HG03439 (cell line): ENCODE data around the gene GJB4.
"Not testable (repeated sequence)": the region's sequence is repeated elsewhere in the genome, so short reads cannot be mapped to it uniquely, and the experiment has no call there.

Source experiments
- ATAC-seq: cut with Tn5 transposase; IDR thresholded peaks from one replicate; pipeline ENCODE4 v1.9.1; 2021; ENCODE audit warnings: mild to moderate bottlenecking, moderate library complexity; ENCODE audit not compliant: unreplicated experiment

The GJB4 gene

DNA sequence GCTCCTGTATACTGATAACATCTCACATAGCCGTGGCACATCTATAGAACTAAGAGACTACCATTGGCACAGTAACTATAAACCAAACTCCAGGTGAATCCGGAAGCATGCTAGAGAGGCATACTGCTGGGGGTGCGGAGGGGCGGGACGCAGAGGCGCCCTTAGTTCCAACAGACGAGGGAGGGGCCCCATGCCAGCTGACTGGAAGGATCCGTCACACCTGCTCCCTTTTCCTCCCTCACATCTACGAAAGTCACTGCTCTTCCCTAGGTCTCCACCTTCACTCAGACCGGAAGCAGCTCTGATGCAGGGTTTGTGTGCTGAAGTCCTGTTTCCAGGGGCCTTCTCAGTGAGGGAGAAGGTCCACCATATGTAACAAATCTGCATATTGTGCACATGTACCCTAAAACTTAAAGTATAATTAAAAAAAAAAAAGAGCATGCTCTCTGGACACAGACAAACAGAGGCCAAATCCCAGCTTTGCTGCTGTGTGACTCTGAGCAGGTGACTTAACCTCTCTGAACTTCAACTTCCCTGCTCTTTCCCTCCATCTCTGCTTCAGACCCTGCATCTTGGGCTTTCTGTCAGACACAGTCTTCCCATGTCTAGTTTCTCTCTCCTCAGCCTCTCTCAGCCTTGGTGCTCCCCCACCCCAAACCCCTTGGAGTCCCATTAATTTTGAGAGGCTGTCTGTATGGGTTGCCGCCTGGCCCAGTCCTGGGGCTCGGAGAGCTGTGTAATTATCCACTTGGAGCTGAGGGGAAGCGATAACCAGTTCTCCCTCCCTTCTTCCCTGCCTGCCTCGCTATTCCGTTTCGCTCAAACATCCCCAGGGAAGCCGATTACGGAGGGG is 12.5 kb upstream of the GJB4 start:
- ATAC-seq = no peak

DNA sequence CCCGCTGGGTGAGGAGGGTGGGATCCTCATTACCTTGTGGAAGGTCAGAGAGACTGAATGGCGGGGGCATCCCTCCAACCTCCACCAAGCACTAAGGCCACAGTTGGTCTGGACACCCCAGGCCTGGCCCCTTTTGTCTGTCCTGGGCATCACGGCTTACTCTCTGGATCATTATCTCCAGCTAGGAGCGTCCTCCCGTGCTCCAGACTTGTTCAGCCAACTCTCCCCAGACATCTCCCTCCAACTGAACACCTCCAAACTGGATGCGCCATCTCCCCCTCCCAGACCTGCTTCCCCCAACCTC is 11.9 kb upstream of the GJB4 start:
- ATAC-seq = no peak

DNA sequence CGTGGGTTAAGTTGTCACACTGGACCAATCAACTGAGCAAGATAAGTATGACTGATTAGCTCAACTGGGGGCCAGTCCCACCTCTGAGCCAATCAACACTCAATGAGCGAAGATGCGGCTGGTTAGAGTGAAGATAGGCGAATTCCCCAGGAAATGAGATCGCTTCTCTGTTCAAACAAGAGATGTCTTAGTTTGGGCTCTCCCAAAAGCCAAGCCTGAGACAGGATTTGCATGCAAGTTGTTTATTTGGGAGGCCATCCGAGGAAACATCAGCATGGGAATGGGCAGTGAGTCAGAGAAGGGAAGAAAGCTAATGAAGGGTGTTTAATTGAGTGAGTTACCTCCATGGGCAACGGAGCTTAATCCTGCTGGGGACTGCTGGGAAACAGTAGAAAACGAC is 9.5 kb upstream of the GJB4 start:
- ATAC-seq = no peak

DNA sequence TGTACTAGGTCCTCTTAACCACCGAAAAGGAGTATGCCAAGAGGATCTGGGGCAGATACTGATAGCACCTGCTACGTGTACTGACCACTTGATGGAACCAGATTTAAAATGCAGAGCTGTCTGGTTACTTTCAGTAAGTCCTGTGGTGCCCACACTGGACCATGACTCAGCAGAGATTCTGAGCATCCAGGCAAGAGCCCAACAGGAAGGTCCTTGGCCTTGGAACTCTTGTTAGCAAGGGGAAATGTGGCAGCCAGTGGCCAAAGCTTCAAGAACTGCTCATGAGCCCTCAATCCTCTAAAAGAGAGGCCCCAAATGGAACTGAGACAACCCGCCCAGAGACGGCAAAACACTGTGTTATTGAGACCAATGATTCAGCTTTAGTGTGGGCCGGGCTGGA is 8.9 kb upstream of the GJB4 start:
- ATAC-seq = no peak

DNA sequence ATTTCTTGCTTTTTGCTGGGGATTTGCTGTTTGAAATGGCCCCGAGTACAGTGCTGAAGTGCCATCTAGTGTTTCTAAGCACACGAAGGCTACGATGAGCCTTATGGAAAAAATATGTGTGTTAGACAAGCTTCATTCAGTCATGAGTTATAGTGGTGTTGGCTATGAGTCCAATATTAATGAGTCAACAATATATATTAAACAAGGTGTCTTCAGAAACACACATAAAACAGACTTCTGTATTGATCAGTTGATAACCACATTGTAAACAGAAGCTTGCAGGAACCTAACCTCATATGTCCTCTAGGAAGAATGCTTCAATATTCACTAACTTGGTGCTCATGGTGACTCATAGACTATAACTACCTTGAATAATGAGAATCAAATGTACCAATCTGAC is 6.4 kb upstream of the GJB4 start:
- ATAC-seq = no peak

DNA sequence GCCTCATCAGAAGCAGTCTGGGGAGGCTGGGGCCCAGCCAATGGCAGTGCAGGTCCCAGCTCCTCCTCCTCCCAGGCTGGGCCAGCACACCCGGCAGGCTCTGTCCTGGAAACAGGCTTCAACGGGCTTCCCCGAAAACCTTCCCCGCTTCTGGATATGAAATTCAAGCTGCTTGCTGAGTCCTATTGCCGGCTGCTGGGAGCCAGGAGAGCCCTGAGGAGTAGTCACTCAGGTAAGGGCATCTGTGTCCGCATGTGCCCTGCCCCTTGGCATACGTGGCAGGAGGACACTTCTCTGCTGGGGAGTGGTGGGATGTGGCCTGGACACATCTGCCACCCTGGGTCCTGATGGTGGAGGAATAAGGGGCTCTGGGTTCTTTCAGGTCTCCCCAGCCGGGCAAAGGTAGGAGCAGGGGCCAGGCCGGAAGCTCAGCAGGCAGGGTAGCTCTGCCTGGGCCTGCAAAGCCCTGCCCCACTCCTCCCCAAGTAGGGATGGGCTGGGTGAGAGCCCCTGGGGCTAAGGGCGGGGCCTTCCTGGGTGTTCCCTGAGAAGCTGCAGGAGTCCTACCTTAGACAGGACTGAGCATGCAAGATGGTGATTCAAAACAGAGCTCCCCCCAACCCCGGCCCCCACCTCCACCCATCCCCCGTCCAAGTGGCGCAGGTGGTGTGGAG is 4.4 kb upstream of the GJB4 start, which contains the start of gene GJB5:
Gene GJB5, plus strand, starts transcription at position 84 of the 674 bp plus-strand sequence. CDS start 2,284 bp downstream, outside the sequence.
- ATAC-seq = no peak

DNA sequence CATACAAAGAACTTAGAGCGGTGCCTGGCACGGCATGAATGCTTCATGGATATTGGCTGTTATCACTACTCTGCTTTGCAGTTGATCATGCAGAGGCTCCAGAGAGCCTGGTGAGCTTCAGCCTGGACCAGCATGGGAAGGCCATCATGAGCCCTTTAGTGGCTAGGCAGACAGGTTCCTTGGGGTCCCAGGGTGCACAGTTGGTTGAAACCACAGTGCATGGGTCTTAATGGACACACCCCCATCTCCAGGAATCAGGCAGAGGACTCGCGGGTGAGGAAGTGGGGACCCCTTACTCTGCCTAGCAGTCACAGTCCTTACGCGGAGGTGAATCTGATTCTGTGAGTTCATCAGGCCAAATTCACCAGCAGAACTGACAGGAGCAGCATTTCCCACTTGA is 3.6 kb upstream of the GJB4 start:
- ATAC-seq = no peak

DNA sequence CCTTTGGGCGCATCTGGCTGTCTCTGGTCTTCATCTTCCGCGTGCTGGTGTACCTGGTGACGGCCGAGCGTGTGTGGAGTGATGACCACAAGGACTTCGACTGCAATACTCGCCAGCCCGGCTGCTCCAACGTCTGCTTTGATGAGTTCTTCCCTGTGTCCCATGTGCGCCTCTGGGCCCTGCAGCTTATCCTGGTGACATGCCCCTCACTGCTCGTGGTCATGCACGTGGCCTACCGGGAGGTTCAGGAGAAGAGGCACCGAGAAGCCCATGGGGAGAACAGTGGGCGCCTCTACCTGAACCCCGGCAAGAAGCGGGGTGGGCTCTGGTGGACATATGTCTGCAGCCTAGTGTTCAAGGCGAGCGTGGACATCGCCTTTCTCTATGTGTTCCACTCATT is 2.2 kb upstream of the GJB4 start:
- ATAC-seq = no peak

DNA sequence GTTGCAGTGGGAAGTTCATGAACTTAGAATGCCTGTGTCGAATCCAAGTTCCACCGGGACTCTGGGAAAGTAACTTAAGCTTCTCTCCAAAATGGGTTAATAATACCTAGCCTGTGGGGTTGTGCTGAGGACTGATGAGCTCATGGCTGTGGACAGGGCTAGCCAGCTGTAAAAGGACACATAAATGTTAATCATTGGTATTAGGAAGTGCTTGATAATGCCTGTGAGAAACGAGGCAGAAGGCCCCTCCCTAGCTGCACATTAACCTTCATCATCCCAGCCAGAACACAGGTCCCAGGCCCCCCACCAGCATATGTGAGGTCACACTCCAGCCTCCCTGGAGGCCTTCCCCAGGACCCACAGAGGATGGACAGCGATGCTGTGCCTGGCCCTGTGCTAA is 789 bp upstream of the GJB4 start:
- ATAC-seq = no peak

DNA sequence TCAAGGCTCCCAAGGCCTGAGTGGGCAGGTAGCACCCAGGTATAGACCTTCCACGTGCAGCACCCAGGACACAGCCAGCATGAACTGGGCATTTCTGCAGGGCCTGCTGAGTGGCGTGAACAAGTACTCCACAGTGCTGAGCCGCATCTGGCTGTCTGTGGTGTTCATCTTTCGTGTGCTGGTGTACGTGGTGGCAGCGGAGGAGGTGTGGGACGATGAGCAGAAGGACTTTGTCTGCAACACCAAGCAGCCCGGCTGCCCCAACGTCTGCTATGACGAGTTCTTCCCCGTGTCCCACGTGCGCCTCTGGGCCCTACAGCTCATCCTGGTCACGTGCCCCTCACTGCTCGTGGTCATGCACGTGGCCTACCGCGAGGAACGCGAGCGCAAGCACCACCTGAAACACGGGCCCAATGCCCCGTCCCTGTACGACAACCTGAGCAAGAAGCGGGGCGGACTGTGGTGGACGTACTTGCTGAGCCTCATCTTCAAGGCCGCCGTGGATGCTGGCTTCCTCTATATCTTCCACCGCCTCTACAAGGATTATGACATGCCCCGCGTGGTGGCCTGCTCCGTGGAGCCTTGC is 1.7 kb downstream of the GJB4 start:
- ATAC-seq = no peak

DNA sequence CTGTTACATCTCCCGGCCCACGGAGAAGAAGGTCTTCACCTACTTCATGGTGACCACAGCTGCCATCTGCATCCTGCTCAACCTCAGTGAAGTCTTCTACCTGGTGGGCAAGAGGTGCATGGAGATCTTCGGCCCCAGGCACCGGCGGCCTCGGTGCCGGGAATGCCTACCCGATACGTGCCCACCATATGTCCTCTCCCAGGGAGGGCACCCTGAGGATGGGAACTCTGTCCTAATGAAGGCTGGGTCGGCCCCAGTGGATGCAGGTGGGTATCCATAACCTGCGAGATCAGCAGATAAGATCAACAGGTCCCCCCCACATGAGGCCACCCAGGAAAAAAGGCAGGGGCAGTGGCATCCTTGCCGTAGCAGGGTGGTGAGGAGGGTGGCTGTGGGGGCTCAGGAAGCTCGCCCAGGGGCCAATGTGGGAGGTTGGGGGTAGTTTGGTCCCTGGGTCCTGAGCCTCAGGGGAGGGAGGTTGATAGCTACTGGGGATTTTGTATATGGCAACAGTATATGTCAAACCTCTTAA is 2.3 kb downstream of the GJB4 start:
- no peak for ATAC-seq

DNA sequence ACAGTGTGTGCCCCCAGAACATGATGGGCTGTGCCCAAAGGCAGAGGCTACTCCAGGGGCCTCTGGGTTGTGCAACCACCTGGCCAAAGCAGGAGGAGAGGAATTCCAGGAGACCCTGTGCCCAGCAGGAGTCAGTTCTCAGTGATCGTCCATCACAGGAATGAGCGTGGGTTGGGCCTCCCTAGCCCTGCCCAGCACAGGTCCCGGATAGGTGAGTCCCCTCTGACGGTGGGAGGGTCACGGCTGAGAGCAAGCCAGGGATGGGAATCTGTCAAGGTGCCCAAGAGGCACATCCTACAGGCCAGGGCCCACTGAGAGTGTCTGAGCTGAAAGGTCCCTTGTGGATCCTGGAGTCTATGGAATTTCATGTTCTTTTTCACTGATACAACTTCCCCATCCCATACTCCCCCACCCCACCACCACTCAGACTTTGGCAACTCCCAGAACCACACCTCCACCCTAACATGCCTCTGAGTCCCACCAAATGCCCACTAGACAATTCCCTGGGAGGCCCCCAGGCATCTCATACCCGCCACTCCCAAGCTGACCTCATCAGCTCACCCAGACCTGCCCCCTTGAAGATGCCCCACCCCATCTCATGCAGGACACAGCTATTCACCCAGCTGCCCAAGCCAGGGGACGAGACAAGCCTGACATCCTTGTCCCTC is 3.1 kb downstream of the GJB4 start:
- no peak for ATAC-seq

DNA sequence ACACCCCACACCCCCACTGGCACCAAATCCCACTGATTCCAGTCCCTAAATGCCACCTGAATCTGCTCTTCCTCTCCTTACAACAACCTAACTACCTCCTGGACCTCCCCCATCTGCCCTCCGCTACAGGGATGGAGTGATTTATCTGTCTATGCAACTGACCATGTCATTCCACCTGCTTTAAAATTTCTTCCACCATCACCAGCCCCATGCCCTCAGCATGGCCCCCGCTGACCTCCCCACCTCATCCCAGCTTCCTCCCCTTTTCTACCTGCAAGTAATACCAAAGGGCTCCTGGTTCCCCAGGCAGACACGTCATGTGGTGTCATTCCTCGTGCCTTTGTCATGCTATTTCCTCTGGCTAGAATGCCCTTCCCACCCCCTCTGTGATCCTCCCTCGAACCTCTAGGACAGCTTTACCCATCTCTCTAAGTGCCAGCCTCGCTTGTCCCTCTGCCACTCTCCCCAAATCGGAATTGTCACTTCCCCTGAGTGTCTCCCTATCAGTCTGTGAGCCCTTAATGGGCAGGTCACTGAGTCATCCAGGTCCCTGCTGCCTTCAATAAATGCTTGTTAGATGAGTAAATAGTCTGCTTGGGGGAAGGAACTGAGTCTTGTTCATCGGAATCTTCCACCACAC is 3.7 kb downstream of the GJB4 start:
- no peak for ATAC-seq

DNA sequence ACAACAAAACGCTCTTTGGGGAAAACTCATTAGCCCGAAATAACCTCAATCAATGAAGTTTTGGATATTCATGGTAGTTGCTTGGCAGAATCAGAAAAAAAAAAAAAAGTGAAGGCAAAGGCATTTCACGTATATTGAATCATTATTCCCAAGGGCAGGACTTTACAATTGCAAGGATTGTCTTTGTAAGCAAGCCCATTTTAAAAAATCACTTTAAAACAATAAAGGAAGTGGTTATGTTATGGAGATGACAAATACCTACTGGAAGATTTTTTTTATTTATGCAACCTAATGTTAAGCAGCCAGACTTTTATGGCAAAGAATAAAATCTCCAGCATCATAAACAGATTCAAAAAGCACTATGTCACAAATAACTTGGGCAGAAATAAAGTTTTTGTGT is 9.3 kb downstream of the GJB4 start:
- ATAC-seq = no peak

DNA sequence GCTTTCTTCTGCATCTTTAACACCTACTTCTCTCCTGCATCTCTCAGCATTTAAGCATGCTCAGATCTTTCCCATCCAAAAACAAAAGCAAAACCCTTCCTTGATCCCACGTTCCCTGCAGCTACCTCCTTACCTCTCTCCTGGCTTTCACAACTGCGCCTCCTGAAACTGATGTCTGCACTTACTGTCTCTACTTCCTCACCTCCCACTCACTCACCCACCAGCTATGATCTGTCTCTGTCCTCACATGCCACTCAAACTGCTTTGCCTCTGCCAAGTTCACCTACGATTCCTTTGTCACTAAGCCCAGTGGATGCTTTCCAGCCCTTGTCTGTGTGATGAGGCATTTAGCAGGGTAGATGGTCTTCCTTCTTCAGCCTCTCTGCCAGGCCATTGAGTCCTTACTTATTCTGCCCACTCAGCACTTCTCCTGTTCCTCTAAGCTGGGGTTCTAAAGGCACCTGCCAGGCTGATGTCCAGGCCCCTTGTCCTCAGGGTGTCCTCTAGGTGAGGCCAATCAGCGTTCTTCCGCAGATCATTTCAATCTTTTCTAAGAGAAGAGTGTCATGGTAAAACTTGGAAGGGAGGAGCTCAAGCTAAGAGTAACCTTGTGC is 11.5 kb downstream of the GJB4 start:
- no peak for ATAC-seq

DNA sequence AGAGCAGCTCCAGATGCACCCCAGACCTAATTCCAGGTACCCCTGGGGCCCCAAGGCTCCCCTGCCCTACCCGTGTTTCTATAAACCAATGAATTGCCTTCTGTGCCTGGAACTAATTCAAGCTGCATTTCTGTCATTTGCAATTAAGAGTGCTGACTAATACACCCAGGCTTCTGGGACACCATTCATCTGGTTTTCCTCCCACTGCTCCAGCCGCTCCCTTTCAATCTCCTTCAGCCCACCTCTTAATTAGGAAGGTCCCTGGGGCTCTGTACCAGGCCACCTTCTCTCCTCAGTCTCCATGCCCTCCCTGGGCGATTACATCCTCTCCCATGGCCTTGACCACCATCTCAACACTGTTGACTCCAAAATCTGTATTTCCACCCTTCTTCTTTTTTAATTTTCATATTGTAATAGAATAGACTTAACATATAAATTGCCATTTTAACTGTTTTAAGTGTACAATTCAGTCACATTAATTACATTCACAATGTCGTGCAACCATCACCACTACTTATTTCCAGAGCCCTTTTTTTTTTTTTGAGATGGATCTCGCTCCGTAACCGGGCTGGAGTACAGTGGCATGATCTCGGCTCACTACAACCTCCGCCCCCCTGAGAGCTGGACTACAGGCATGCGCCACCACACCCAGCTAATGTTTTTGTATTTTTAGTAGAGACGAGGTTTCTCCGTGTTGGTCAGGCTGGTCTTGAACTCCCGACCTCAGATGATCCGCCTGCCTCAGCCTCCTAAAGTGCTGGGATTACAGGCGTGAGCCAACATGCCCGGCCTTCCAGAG is 12.2 kb downstream of the GJB4 start:
- ATAC-seq = no peak

DNA sequence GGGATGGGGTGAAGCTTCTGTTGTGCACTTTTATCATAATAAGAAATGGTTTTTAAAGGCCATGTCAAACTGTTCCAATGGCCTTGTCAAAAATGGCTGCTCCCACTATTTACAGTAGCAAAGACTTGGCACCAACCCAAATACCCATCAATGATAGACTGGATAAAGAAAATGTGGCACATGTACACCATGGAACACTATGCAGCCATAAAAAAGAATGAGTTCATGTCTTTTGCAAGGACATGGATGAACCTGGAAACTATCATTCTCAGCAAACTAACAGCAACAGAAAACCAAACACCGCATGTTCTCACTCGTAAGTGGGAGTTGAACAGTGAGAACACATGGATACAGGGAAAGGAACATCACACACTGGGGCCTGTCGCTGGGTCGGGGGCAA is 13.6 kb downstream of the GJB4 start:
- ATAC-seq = not testable (repeated sequence)

DNA sequence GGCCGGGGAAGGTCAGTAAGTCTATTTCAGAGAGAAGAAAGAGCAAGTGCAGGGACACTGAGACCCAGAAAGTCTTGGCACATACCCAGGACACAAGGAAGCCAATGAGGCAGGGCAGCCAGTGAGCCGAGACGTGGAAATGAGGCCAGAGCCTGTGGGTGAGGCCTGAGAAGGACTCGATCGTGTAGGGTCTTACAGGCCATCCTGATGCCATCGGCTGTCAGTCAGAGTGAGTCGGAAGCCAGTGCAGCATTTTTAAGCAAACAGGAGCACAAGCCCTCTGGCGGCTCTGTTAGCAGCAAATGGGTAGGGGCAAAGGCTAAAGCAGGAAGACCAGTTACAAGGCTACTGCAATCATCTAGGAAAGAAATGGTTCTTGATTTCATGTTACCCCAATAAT is 15.4 kb downstream of the GJB4 start:
- ATAC-seq = no peak

DNA sequence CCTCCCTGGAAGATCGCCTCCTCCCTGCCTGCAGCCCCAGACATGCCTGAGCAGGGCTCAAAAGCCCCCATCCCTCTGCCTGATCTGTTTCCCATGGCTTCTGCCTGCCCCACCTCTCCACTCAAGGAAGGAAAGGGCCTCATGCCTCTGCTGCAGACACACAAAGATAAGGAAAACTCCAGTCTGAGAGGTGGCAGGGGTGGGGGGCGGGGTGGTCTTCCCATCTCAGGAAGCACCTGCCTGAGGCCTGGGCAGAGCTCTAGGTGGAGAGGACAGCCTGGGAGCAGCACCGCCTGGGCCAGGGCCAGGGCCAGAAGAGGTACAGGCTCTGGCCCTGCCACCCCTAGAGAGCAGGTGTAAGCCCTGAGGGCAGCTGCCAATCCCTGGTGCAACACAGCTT is 17.4 kb downstream of the GJB4 start:
- no peak for ATAC-seq
